Esophagus muscularis mucosa (tissue), 4 donors: Measurements from ENCODE around the gene MSL3. TPM values are rescaled to one million over a fixed set of nuclear protein-coding genes. Genes with fewer than 3 reads are reported as not detected.

Source experiments
- DNase-seq: peaks from one replicate; pipeline ENCODE4 v3.0.0-alpha.2; 2017; ENCODE audit errors: extremely low spot score
- H3K27ac ChIP-seq, 4 donors: fragments of 200-600 bp; sonication (generic); replicated peaks in 1 of 4; 1 replicate in 3 of 4; 2 replicates in 1 of 4; pipeline ENCODE4 v1.5.1; 2016 to 2019; ENCODE audit warnings: mild to moderate bottlenecking in 1 of 4
- H3K27me3 ChIP-seq, 4 donors: fragments of 200-600 bp; sonication (generic); one replicate each; pipeline versions ENCODE4 v1.5.1 to v1.6.0; 2016 to 2019
- H3K36me3 ChIP-seq, 4 donors: fragments of 200-600 bp; sonication (generic); one replicate each; pipeline ENCODE4 v1.5.1; 2016 to 2019
- H3K4me1 ChIP-seq, 4 donors: fragments of 200-600 bp; sonication (generic); one replicate each; pipeline ENCODE4 v1.5.1; 2016 to 2019
- H3K4me3 ChIP-seq, 4 donors: fragments of 200-600 bp; sonication (generic); 1 replicate in 2 of 4; 2 replicates in 2 of 4; pipeline ENCODE4 v1.5.1; 2016 to 2019; ENCODE audit warnings: mild to moderate bottlenecking in 4 of 4, moderate library complexity in 1 of 4
- H3K9me3 ChIP-seq, 4 donors: fragments of 200-600 bp; sonication (generic); 1 replicate in 3 of 4; 2 replicates in 1 of 4; pipeline ENCODE4 v1.5.1; 2016 to 2019
- CTCF ChIP-seq, 3 experiments: fragments of 200-600 bp in 2 of 3; fragments of 450-650 bp in 1 of 3; sonication (generic) in 2 of 3; IDR thresholded peaks; one replicate each; pipeline ENCODE4 v1.5.1; 2017 to 2019; ENCODE audit warnings: antibody characterized with exemption in 3 of 3, mild to moderate bottlenecking in 2 of 3, moderate library complexity in 1 of 3
- EP300 ChIP-seq: sonication (generic); formaldehyde crosslinking; IDR thresholded peaks from one replicate; pipeline ENCODE4 v1.6.1; 2017; ENCODE audit warnings: antibody characterized with exemption
- POLR2A ChIP-seq: fragments of 450-650 bp; IDR thresholded peaks from one replicate; pipeline ENCODE4 v1.6.1; 2017; ENCODE audit warnings: antibody characterized with exemption, moderate library complexity, mild to moderate bottlenecking, low read depth
- POLR2AphosphoS5 ChIP-seq, 2 donors: sonication (generic); formaldehyde crosslinking; IDR thresholded peaks; one replicate each; pipeline ENCODE4 v1.6.1; 2017; ENCODE audit warnings: antibody characterized with exemption in 2 of 2
- WGBS: methylation state at CpG from one replicate; pipeline ENCODE4 v1.1.5; 2018; 5-methylcytosine and 5-hydroxymethylcytosine counted together
- intact Hi-C: fragments of 100-400 bp; cut with DNase I; formaldehyde crosslinking; loops from one replicate; pipeline ENCODE4 v1.15.1; 2023
- total RNA-seq, 4 donors: library from RNA; depleted of rRNA; stranded (reverse); fragments of >200 nt; gene quantifications; one replicate each; pipeline versions ENCODE4 v1.1.0 to v1.2.1, GENCODE V29; 2016

MSL3 gene
- 10 to 100 TPM; 21.0 to 32.0 (median 24.5) TPM for total RNA-seq

GRCh38 chrX:11757719-11758399, at the start of gene MSL3:
Gene MSL3 (plus strand): TSS chrX:11758237. CDS start chrX:11758264, 27 bp downstream.
- WGBS, result no CpG with 5 or more reads among the region's 93 CpGs
- Histone ChIP-seq H3K9me3 (no peaks in the 10 kb centered on the region), H3K4me1 (peaks cover 9 to 20% (median 16%) of the 10 kb centered on the region in 4 donors), H3K27ac (peak within 1 kb of the TSS; percentile 87 to 90 (median 90)), H3K36me3 (peaks cover 2 to 22% (median 13%) of the 10 kb centered on the region in 4 donors), H3K27me3 (no peaks in the 10 kb centered on the region), H3K4me3 (peak within 1 kb of the TSS; percentile 66 to 78 (median 68))
- TF ChIP-seq CTCF (IDR thresholded peaks at IDR 0.05), result no peak
- TF ChIP-seq POLR2A, result no peak
- TF ChIP-seq POLR2AphosphoS5 (IDR thresholded peaks at IDR 0.05), result peak in 1 of 2 donors; percentile 53
- no peak for DNase-seq
- intact Hi-C loops, result no loop called here

- Histone ChIP-seq H3K4me1 (peaks cover 0 to 4% (median 0%) of the 10 kb centered on the region in 4 donors), H3K27ac (no peak overlapping the region), H3K36me3 (no peaks in the 10 kb centered on the region), H3K9me3 (no peaks in the 10 kb centered on the region), H3K4me3 (no peak overlapping the region), H3K27me3 (no peaks in the 10 kb centered on the region)
- DNase-seq, result no peak
- intact Hi-C loops, result no loop called here
- WGBS, result 86% methylated on average over 5 of the region's 5 CpGs
- TF ChIP-seq POLR2A (no peak), POLR2AphosphoS5 (IDR thresholded peaks at IDR 0.05) (no peak), CTCF (IDR thresholded peaks at IDR 0.05) (no peak), EP300 (no peak)
Measured at GRCh38 chrX:11722304-11722703, 35.7 kb upstream of the MSL3 start.

GRCh38 chrX:11724122-11725017, 33.7 kb upstream of the MSL3 start:
- Histone ChIP-seq H3K27ac (no peak overlapping the region), H3K36me3 (no peaks in the 10 kb centered on the region), H3K4me3 (no peak overlapping the region), H3K4me1 (peaks cover 0 to 4% (median 0%) of the 10 kb centered on the region in 4 donors), H3K27me3 (no peaks in the 10 kb centered on the region), H3K9me3 (no peaks in the 10 kb centered on the region)
- TF ChIP-seq POLR2AphosphoS5 (IDR thresholded peaks at IDR 0.05) (no peak), CTCF (IDR thresholded peaks at IDR 0.05) (peak; percentile 65 to 73 (median 70))
- intact Hi-C loops, result loop anchor here (2.0 to 5.0 kb wide), 3 partner anchors 43 to 577 kb away; no protein-coding TSS in a partner anchor
- 53% methylated on average over 7 of the region's 7 CpGs for WGBS
- no peak for DNase-seq

- H3K27ac ChIP-seq, result no peak overlapping the region
- no peak overlapping the region for H3K4me3 ChIP-seq
- H3K36me3 ChIP-seq, result no peaks in the 10 kb centered on the region
- peaks cover 0 to 4% (median 0%) of the 10 kb centered on the region in 4 donors for H3K4me1 ChIP-seq
- H3K27me3 ChIP-seq, result peaks cover 0 to 3% (median 0%) of the 10 kb centered on the region in 4 donors
- H3K9me3 ChIP-seq, result no peaks in the 10 kb centered on the region
- no peak for DNase-seq
- TF ChIP-seq POLR2AphosphoS5 (IDR thresholded peaks at IDR 0.05) (no peak), POLR2A (no peak), EP300 (no peak), CTCF (IDR thresholded peaks at IDR 0.05) (no peak)
- WGBS, result 66% methylated on average over 8 of the region's 8 CpGs
- intact Hi-C loops, result loop anchor here (2.0 to 5.0 kb wide), 3 partner anchors 41 to 579 kb away; no protein-coding TSS in a partner anchor
Measured at GRCh38 chrX:11725631-11726442, 32.2 kb upstream of the MSL3 start.
